NT2/D1 (cell line): ENCODE measurements around the gene DRAXIN.

Source experiments
- YY1 ChIP-seq: IDR thresholded peaks from 2 replicates; pipeline ENCODE4 v1.6.1; 2011; ENCODE audit not compliant: insufficient read length, insufficient read depth
- ZNF274 ChIP-seq: IDR thresholded peaks from 2 replicates; pipeline ENCODE4 v1.6.1; 2011; ENCODE audit warnings: mild to moderate bottlenecking, low read depth, low read length

- TF ChIP-seq YY1 (no peak), ZNF274 (no peak)
Observed at GRCh38 chr1:11771481-11772043, 80.1 kb downstream of the DRAXIN start.
